Progenitor cell of endocrine pancreas (in vitro differentiated cells): ENCODE measurements around the gene CDKN2B-AS1. TPM values are rescaled to one million over a fixed set of nuclear protein-coding genes. Genes with fewer than 3 reads are reported as not detected.

ENCODE experiments used
- DNase-seq: peaks from one replicate; pipeline ENCODE4 v3.0.0; 2021; ENCODE audit warnings: low spot score; ENCODE audit not compliant: unreplicated experiment
- H3K27ac Mint-ChIP-seq: 2 replicates; pipeline ENCODE4 v1.8.0; 2021; ENCODE audit warnings: mild to moderate bottlenecking, moderate library complexity, mixed read lengths
- H3K27me3 Mint-ChIP-seq: 2 replicates; pipeline ENCODE4 v1.8.0; 2021; ENCODE audit warnings: mixed read lengths
- H3K36me3 Mint-ChIP-seq: 2 replicates; pipeline ENCODE4 v1.8.0; 2022; ENCODE audit warnings: mixed read lengths; ENCODE audit not compliant: insufficient read depth
- H3K4me1 Mint-ChIP-seq: 2 replicates; pipeline ENCODE4 v1.8.0; 2021; ENCODE audit warnings: low read depth, mixed read lengths
- H3K4me3 Mint-ChIP-seq: 2 replicates; pipeline ENCODE4 v1.8.0; 2021; ENCODE audit warnings: low read depth, mild to moderate bottlenecking, moderate library complexity, mixed read lengths
- H3K9me3 Mint-ChIP-seq: 2 replicates; pipeline ENCODE4 v1.8.0; 2021; ENCODE audit warnings: low read depth, mixed read lengths
- CTCF ChIP-seq: fragments of 200-600 bp; sonication (generic); IDR thresholded peaks from one replicate; pipeline ENCODE4 v1.5.0; 2021; ENCODE audit warnings: antibody characterized with exemption, mild to moderate bottlenecking; ENCODE audit not compliant: unreplicated experiment
- total RNA-seq: library from RNA; stranded (reverse); gene quantifications from 2 replicates; pipeline ENCODE4 v1.2.1, GENCODE V29; 2021

CDKN2B-AS1 gene
- total RNA-seq, 1 donor from 2014 or later, result not detected

GRCh38 chr9:22165144-22165543 is 170.6 kb downstream of the CDKN2B-AS1 start:
- no peak for TF ChIP-seq CTCF
- H3K4me3 Mint-ChIP-seq, result no peak overlapping the region
- H3K27me3 Mint-ChIP-seq, result peaks cover 8% of the 10 kb centered on the region
- H3K4me1 Mint-ChIP-seq, result no peaks in the 10 kb centered on the region
- H3K27ac Mint-ChIP-seq, result no peak overlapping the region
- no peaks in the 10 kb centered on the region for H3K9me3 Mint-ChIP-seq
- DNase-seq, result no peak
- no peaks in the 10 kb centered on the region for H3K36me3 Mint-ChIP-seq

GRCh38 chr9:22169243-22169642 is 174.7 kb downstream of the CDKN2B-AS1 start:
- no peak overlapping the region for H3K4me3 Mint-ChIP-seq
- no peak overlapping the region for H3K27ac Mint-ChIP-seq
- DNase-seq, result no peak
- no peaks in the 10 kb centered on the region for H3K36me3 Mint-ChIP-seq
- no peaks in the 10 kb centered on the region for H3K9me3 Mint-ChIP-seq
- H3K4me1 Mint-ChIP-seq, result peaks cover 12% of the 10 kb centered on the region
- H3K27me3 Mint-ChIP-seq, result peaks cover 8% of the 10 kb centered on the region
- TF ChIP-seq CTCF, result no peak

GRCh38 chr9:22169727-22170503 is 175.3 kb downstream of the CDKN2B-AS1 start:
- no peaks in the 10 kb centered on the region for H3K36me3 Mint-ChIP-seq
- no peak for DNase-seq
- no peak for TF ChIP-seq CTCF

More at GRCh38 chr9:22169727-22170503, 175.3 kb downstream of the CDKN2B-AS1 start:
- no peak overlapping the region for H3K27ac Mint-ChIP-seq
- H3K9me3 Mint-ChIP-seq, result no peaks in the 10 kb centered on the region
- peaks cover 12% of the 10 kb centered on the region for H3K4me1 Mint-ChIP-seq
- H3K27me3 Mint-ChIP-seq, result peaks cover 7% of the 10 kb centered on the region
- H3K4me3 Mint-ChIP-seq, result no peak overlapping the region

Other genes starting within 250 kb of the CDKN2B-AS1 start
- gene MTAP, start 192.2 kb upstream of the CDKN2B-AS1 start, total RNA-seq, result 73.4 and 85.9 TPM in 2 replicates
- not detected in 2 replicates for gene CDKN2A, start 399 bp upstream of the CDKN2B-AS1 start, total RNA-seq
- gene CDKN2B, start 14.5 kb downstream of the CDKN2B-AS1 start, total RNA-seq, result 1.2 and 3.9 TPM in 2 replicates